T47D (cell line): ENCODE measurements around the gene MFSD2A.
"Not testable (repeated sequence)": the region's sequence is repeated elsewhere in the genome, so short reads cannot be mapped to it uniquely, and the experiment has no call there.

Experiments
- DNase-seq, 2 experiments: peaks; one replicate each; pipeline versions ENCODE4 v3.0.0 to v3.0.0-alpha.2; 2011 to 2012; ENCODE audit warnings: low read depth in 1 of 2, low spot score in 1 of 2
- JUND ChIP-seq: IDR thresholded peaks from 2 replicates; pipeline ENCODE4 v1.6.1; 2012; ENCODE audit warnings: low read depth
- in situ Hi-C: cut with HindIII; loops from 2 replicates; pipeline ENCODE4 v1.10.0; 2016; ENCODE audit warnings: low sequenced_read_pairs, low pct_unique_long_range_greater_than_20kb

MFSD2A gene

DNA sequence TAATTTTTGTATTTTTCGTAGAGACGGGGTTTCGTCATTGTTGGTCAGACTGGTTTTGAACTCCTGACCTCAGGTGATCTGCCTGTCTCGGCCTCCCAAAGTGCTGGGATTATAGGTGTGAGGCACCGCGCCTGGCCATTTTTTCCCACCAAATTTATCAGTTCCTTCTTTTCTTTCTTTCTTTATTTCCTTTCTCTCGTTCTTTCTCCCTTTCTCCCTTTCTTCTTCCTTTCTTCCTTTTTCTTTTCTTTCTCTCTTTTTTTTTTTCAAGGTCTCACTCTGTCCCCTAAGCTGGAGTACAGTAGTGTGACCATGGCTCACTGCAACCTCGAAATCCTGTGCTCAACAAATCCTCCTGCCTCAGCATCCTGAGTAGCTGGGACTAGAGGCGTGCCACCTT lies 26.4 kb downstream of the MFSD2A start:
- no peak for DNase-seq
- in situ Hi-C loops: no loop called here
- no peak for TF ChIP-seq JUND

DNA sequence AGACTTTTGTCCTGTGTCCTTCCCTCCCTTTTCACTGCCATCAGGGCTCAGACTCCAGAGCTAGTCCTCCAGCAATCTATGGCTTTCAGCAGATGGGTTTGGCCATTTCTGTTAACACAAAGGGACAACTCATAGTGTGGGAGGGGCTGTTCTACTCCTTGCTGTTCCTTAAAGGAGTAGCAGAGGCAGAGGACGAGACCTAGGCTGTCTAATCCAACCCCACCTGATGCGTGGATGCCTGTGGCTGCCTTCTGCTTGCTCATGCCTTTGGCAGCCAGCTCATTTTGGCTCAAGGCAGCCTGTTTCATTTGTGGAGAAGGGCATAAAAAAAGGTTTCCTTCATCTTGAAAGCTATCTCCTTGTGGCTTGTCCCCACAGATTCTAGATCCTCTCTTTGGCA lies 27.0 kb downstream of the MFSD2A start:
- in situ Hi-C loops: no loop called here
- peak in 1 of 2 experiments; percentile 70 for DNase-seq
- no peak for TF ChIP-seq JUND

DNA sequence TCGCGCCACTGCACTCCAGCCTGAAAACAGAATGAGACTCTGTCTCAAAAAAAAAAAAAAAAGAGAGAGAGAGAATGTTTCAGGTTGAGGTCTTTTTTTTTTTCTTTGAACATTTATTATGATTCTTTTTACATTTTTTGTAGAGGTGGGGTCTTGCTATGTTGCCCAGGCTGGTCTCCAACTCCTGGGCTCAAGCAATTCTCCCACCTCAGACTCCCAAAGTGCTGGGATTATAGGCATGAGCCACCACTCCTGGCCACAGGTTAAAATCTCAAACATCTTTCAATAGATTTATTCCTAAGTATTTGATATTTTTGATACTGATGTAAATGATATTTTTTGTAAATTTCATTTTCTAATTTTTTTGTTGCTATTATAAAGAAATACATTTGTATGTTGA lies 29.5 kb downstream of the MFSD2A start:
- in situ Hi-C loops, DNase-seq: not testable (repeated sequence)

DNA sequence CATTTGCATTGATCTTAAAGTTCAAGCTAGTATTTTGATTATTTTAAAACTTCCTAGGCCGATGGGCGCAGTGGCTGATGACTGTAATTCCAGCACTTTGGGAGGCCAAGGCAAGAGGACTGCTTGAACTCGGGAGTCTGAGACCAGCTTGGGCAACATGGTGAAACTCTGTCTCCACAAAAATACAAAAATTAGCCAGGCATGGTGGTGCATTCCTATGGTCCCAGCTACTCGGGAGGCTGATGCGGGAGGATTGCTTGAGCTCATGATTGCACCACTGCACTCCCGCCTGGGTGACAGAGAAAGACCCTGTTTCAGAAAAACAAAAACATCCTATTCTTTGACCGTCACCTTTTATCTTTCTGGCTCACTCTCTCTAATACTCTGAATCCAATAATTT lies 30.0 kb downstream of the MFSD2A start:
- in situ Hi-C loops: no loop called here
- no peak for TF ChIP-seq JUND
- no peak for DNase-seq

DNA sequence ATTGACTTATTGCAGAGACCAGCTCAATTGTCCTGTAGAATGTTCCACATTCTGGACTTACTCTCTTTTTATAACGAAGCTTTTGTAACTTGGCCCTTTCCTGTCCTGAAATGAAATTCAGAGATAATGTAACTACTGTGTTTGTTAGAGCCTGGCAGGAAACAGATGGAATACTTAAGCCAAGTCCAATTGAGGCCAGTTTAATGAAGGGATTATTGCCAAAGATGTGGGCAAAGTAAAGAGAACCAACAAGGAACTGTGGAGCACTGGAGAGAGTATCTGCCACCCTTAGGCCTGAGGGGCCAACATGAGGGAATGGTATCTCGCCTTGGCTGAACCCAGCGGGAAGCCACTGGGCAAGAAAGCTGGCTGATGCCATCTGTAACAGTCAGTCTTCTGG lies 32.9 kb downstream of the MFSD2A start:
- in situ Hi-C loops: no loop called here
- TF ChIP-seq JUND: no peak
- DNase-seq: peak in 1 of 2 experiments; percentile 54

DNA sequence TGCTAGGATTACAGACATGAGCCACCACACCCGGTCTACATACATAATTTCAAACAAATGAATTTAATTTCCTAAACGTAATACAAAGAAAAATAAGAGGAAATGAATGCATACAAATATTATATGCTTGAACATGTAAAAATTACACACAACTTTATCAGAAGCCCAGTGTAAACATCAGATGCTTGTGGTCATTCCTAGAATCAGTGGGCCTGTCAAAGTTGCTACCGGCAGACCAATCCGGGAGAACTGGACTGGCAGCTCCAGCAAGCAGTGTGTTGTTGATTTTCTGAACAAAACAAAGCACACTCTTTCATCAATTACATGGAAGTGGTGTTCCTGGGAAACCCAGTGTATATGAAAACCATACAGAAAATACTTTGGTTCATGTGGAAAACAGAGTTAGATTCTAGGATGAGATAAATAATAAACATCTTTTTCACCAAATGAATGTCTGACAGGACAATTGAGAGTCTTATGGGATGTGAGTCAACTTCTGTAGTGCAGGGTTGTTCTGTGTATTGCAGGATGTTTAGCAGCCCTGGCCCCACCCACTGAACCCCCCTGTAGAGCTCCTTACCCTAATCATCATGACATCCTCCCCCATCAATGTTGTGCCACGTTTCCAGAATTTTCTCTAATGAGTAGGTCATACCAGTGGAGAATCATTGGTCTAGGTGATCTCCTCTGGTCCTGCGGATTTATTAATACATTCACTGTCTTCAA lies 33.8 kb downstream of the MFSD2A start:
- TF ChIP-seq JUND: no peak
- peak in 1 of 2 experiments; percentile 80 for DNase-seq
- in situ Hi-C loops: no loop called here

DNA sequence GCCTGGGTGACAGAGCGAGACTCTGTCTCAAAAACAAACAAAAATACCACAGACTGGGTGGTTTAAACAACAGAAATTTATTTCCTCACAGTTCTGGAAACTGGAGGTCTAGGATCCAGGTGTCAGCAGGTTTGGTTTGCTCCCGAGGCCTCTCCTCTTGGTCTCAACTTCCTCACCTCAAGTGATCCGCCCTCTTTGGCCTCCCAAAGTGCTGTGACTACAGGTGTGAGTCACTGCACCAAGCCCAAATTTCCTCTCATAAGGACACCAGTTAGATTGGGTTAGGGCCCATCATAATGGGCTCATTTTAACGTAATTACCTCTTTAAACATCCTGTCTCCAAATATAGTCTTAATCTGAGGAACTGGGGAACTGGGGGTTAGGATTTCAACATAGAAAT lies 35.5 kb downstream of the MFSD2A start:
- in situ Hi-C loops: no loop called here
- no peak for DNase-seq
- no peak for TF ChIP-seq JUND

DNA sequence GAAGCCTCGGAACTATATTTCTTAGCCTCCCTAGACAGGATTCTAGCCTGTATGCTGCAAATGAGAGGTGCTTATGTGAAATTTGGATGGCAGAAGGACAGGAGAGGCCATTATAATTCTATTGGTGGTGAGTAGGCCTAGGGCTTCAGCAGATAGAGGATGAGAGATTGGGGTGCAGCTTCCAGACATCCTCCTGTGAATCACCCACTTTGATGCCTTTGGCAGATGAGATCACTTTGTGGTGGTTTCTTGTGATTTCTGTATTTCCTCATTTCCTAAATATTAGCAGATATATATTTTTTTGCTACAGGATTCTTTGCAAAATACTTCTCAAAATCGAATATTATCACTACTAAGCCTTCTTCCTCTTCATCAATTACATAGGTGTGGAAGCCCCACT lies 37.3 kb downstream of the MFSD2A start:
- no peak for TF ChIP-seq JUND
- in situ Hi-C loops: no loop called here
- DNase-seq: no peak

DNA sequence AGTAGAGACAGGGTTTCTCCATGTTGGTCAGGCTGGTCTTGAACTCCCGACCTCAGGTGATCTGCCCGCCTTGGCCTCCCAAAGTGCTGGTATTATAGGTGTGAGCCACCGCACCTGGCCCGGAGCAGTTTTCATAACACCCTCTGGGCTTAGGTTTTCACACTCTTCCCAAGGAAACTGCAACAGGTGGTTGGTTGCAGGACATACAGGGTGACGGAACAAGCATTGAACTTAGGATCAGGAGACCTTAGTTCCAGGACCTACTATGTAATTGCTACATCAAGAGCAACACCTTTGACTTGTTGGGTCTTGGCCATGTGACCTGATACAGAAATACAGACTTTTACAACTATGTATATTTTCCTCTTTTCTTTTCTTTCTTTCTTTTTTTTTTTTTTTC lies 37.9 kb downstream of the MFSD2A start:
- no peak for TF ChIP-seq JUND
- no peak for DNase-seq
- in situ Hi-C loops: no loop called here

DNA sequence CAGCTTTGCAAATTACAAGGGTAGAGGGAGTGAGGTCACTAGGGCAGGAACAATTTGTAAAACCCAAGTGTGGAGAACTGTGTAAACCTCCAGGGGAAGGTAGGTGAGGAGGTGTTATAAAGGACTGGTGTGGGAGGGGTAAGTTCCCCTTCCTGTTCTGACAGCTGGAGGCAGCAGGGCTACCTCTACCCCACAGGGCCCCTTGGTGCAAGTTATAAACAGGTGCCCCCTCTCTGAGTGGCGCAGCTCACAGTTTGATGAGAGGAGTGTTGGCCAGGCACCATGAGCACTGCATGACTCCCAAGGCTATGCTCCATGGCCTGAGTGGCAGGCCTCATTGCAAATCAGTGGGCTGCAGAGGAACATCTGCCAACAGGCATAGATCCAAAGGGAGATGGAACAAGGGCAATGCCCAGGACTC lies 41.0 kb downstream of the MFSD2A start:
- no peak for DNase-seq
- no peak for TF ChIP-seq JUND
- in situ Hi-C loops: no loop called here

DNA sequence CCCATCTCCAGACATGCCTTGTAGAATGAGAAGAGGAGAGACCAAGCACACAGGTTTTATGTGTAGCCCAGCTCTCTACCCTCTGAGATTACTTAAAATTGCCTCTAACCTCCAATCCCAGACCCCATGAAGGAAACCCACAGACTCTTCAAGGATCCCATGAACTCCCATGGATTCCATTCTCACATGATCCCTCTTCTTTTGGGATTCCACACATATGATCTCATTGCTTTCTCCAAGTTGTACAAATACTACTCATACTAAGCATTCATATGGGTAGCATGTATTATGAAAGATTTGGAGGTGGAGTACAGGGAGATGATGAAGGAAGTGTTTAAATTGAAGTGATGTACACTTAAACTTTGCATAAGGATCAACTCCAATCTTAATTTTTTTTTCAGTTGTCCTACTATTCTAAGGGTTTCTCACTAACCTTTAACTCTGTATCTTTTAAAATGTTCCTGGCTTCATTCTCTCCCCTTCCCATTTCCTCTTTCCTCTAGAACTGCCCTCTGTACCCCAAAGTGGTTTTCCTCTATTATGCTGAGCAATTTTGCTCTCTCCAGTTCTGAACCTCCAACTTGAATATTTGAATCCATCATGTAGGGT lies 41.6 kb downstream of the MFSD2A start:
- no peak for DNase-seq
- in situ Hi-C loops: no loop called here
- no peak for TF ChIP-seq JUND

DNA sequence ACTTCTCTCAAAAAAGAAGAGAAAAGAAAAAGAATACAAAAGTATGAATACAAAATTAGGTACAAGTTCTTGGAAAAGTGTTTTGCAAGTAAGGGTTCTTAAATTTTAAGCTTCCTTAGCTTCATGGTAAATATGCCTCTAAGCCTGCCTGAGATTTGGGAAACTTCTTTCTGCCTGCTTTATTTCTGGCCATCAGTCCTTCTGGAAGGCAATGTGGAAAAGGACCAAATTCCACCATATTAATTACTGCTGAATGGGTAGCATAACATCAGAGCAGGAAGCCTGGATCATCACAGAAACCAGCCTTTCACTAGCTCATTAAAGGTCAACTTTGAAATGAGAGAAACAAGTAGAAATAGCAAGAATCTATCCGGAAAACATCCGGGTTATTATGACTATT lies 46.5 kb downstream of the MFSD2A start:
- no peak for TF ChIP-seq JUND
- DNase-seq: no peak
- in situ Hi-C loops: no loop called here

DNA sequence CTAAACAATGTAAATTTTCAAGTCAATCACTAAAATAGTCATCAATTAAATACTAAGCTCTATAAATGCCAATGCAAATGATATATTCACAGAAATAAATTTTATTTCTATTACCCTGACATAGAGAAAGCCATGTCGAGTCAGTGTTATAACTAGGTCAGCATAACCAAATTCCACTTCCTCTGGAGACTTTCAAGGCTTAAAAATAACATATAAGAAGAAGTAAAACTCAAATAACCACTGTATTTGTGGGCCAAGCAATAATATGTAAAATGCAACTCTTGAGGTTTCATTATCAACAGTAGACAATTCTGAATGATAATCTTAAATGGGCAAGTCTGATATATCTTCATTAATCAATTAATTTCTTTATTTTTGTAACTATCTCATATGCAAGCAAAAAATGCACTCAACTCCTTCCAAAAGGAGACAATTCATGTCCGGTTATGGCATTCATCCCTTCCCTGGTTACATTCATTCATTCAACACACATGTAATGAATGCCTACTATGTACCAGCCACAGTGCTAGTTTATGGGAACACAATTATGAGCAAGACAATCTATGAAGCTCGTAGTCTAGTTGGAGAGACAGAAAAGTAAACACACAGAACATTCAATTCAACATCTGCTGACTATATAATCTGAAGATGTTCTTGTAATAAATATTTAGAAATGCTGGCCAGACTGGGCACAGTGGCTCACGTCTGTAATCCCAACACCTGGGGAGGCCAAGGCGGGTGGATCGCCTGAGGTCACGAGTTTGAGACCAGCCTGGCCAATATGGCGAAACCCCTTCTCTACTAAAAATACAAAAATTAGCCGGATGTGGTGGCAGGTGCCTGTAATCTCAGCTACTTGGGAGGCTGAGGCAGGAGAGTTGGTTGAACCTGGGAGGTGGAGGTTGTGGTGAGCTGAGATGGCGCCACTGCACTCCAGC lies 48.5 kb downstream of the MFSD2A start:
- DNase-seq: no peak
- in situ Hi-C loops: no loop called here
- TF ChIP-seq JUND: no peak
